Heart left ventricle (tissue), 16 donors: ENCODE data around the gene TMUB2. TPM values are rescaled to one million over a fixed set of nuclear protein-coding genes. Genes with fewer than 3 reads are reported as not detected.

Source experiments
- ATAC-seq, 4 donors: fragments of 200-7000 bp; cut with Tn5 transposase; one replicate each; pipeline ENCODE4 v1.9.1; 2020 to 2022; ENCODE audit warnings: moderate library complexity in 4 of 4, mild to moderate bottlenecking in 3 of 4, moderate number of reproducible peaks in 1 of 4
- DNase-seq, 5 donors: peaks; one replicate each; pipeline ENCODE4 v3.0.0-alpha.2; 2020
- H3K27ac ChIP-seq, 12 donors: fragments of 200-600 bp; sonication (generic) in 4 of 12; one replicate each; pipeline versions ENCODE4 v1.5.0 to v1.8.0; 2016 to 2022; ENCODE audit warnings: mild to moderate bottlenecking in 2 of 12
- H3K27me3 ChIP-seq, 9 donors: fragments of 200-600 bp; sonication (generic) in 2 of 9; one replicate each; pipeline versions ENCODE4 v1.5.1 to v1.8.0; 2016 to 2022; ENCODE audit warnings: mild to moderate bottlenecking in 3 of 9
- H3K36me3 ChIP-seq, 9 donors: fragments of 200-600 bp; sonication (generic) in 2 of 9; one replicate each; pipeline versions ENCODE4 v1.5.0 to v1.8.0; 2018 to 2022; ENCODE audit warnings: mild to moderate bottlenecking in 2 of 9
- H3K4me1 ChIP-seq, 12 donors: fragments of 200-600 bp; sonication (generic) in 4 of 12; one replicate each; pipeline versions ENCODE4 v1.5.0 to v1.8.0; 2016 to 2022; ENCODE audit warnings: mild to moderate bottlenecking in 3 of 12
- H3K4me3 ChIP-seq, 12 donors: fragments of 200-600 bp; sonication (generic) in 4 of 12; one replicate each; pipeline versions ENCODE4 v1.5.0 to v1.8.0; 2017 to 2022; ENCODE audit warnings: mild to moderate bottlenecking in 9 of 12, moderate library complexity in 4 of 12
- H3K9me3 ChIP-seq, 12 donors: fragments of 200-600 bp; sonication (generic) in 4 of 12; one replicate each; pipeline versions ENCODE4 v1.5.0 to v1.8.0; 2016 to 2022; ENCODE audit warnings: mild to moderate bottlenecking in 1 of 12
- CTCF ChIP-seq, 12 donors: fragments of 200-600 bp; sonication (generic) in 4 of 12; IDR thresholded peaks; one replicate each; pipeline versions ENCODE4 v1.5.0 to v1.8.0; 2018 to 2022; ENCODE audit warnings: antibody characterized with exemption in 12 of 12, mild to moderate bottlenecking in 5 of 12
- POLR2A ChIP-seq, 2 donors: fragments of 450-650 bp; IDR thresholded peaks; one replicate each; pipeline ENCODE4 v1.6.1; 2017; ENCODE audit warnings: antibody characterized with exemption in 2 of 2, mild to moderate bottlenecking in 2 of 2, moderate library complexity in 2 of 2
- WGBS, 4 donors: extraction: QIAGEN DNeasy Blood & Tissue Kit in 2 of 4; methylation state at CpG; one replicate each; pipeline versions ENCODE4 v1.1.5 to v1.1.7; 2013 to 2018; 5-methylcytosine and 5-hydroxymethylcytosine counted together
- intact Hi-C, 10 donors: fragments of 100-400 bp; cut with DNase I; formaldehyde crosslinking; loops; one replicate each; pipeline versions ENCODE4 v1.11.1 to v1.14.2; 2022
- polyA plus RNA-seq, 2 donors: library from polyadenylated mRNA; stranded (reverse); fragments of 200-250 nt; gene quantifications; one replicate each; pipeline ENCODE4 v1.2.3, GENCODE V29; 2013
- total RNA-seq, 9 donors: library from RNA; depleted of rRNA in 2 of 9; stranded (reverse); fragments of >200 nt in 2 of 9; fragmentation: NEBNext Ultra II Directional in 3 of 9; extraction: Animal tissue kit (Norgen Biotek cat#: 25700) in 3 of 9; gene quantifications; one replicate each; pipeline versions ENCODE4 v1.1.0 to v1.2.4, GENCODE V29; 2016 to 2023
- donor health status: ischemic (EF 13 %, LVEDD 7.1; RV severe dilation, severe dysfunction).
- donor health status: healthy with polysubstance abuse.
- donor health status: DM: no; HTN: yes; CAD: no.
- donor health status: DM: no; HTN: no; CAD: no.
- donor health status: ischemic (EF 25% LVEDD 6.9; RV normal size, moderate dysfunction).
- donor health status: ischemic (EF 25% LVEDD 5.7; RV mildly dilated, moderate dysfunction).
- donor health status: healthy.
- donor health status: DM: yes; HTN: yes; CAD: no.
- donor health status: ischemic (EF 35%, LVEDD 5.7; RV mildly dilated, moderate dysfunction).
- donor health status: nonischemic (EF 11% LVEDD 7.7; RV severe dilation, severe dysfunction).
- donor health status: DM: yes; HTN: yes; CAD: no.
- donor health status: PGD.
- donor health status: ischemic (EF 29% LVEDD 5.4; RV normal size, mild dysfunction).
- donor health status: nonischemic (EF 23%, LVEDD 6.1; RV moderate dilation, normal function).

The TMUB2 gene
- total and polyA plus RNA-seq, 11 donors = 18.8 to 37.4 (median 24.7) TPM

DNA sequence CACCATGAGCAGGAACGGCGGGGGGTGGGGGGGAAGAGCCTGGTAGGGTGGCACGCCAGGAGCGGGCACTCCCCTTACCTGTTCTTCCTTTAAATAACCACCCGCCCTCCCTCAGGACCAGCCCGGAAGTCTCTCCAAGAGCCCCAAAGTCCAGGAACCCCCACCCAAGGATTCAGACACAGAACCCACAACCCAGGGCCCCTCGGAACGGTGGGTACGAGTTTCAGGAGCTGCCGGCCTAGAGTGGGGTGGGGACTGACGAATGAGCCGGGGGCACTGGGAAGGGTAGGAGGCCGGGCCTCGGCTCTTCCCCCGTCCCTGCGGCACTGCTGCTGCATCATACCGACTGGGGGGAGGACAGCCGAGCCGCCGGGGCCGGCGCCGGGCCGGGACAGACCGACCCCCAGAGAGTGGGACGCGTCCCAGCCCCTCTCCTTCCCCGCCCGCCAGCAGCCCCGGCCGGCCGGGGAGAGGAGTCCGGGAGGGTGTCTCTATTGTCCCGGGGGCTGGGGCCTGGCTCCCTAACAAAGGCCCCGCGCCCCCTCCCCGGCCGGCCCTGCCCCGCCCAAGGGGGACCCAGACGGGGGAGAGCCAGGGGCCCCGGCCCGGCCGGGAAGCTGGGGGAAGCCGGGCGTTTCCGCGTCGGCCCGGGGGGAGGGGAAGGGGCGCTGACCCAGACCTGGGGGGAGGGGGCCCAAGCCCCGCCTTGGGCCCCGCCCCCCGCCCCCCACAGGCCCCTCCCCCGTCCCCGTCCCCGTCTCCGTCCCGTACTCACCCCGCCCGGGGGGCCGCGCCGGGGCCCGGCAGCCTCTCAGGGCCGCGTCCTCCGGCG is 12.2 kb downstream of the TMUB2 start:
- 1 to 2% (median 1%) methylated on average over 16 to 68 of the region's 68 CpGs for WGBS, 4 donors

DNA sequence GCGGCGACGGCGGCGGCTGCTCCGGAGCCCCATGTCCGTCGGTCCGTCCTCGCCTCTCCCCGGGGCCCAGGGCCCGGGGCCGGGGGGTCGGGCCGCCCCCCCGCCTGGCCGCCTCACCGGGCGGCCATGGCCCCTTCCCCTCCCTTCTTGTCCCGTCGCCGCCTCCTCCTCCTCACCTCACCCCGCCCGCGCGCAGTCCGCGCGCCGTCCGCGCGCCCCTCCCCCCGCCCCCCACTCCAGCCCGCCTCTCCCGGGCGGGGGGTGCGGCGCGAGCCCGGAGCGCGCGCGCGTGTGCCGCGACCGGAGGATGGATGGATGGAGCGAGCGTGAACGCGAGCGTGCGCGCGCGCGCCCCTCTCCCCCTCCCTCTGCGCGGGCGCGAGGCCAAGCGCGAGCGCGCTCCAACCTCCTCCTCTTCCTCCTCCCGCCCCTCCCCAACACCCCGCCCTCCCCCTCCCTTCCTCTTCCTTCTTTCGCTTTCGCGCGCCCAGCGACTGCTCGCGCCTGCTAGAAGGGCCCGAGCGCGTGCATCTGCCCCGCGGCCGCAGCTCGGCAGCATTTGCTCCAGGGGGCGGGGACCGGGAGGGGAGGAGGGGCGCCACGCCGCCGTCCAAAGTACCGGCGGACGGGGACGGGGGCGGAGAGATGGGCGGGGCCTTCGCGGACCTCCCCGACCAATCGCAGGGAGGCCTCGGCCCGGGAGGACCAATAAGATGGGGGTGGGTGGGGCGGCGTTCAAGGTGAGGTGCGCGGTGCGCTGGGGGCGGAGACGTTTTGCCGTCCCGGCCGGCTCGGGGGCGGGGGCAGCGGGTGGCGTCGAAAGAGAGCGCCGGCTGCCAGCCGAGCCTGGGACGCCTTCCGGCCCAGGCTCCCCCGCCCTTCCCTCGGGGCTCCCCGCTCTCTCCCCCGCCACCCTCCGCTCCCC is 13.0 kb downstream of the TMUB2 start, which contains the start of gene ATXN7L3:
Gene ATXN7L3, minus strand, starts transcription at position 332 of the 925 bp plus-strand sequence. CDS start 1,814 bp downstream, outside the sequence.
- intact Hi-C loops = loop anchor here in 2 of 10 donors (1.0 kb wide), 2 partner anchors 18 to 19 kb away; partner anchors contain the start of gene UBTF (in 1 of the 2)
- H3K27ac ChIP-seq = peak within 1 kb of the TSS; percentile 96 to 100 (median 98)
- peak; percentile 99 to 100 (median 100) for DNase-seq
- H3K4me1 ChIP-seq = peaks cover 0 to 40% (median 17%) of the 10 kb centered on the region in 12 donors
- WGBS, 4 donors = 0 to 1% (median 0%) methylated on average over 23 to 125 of the region's 126 CpGs
- peak; percentile 91 to 96 (median 94) for ATAC-seq
- peaks cover 0 to 28% (median 24%) of the 10 kb centered on the region in 9 donors for H3K36me3 ChIP-seq
- TF ChIP-seq CTCF (IDR thresholded peaks at IDR 0.05) (no peak), POLR2A (IDR thresholded peaks at IDR 0.05) (peak in 1 of 2 donors; percentile 35)
- no peaks in the 10 kb centered on the region for H3K27me3 ChIP-seq
- H3K4me3 ChIP-seq = peak within 1 kb of the TSS; percentile 55 to 99 (median 91)
- H3K9me3 ChIP-seq = no peaks in the 10 kb centered on the region

More for the DNA sequence above, 12.2 kb downstream of the TMUB2 start:
- H3K36me3 ChIP-seq = peaks cover 0 to 37% (median 33%) of the 10 kb centered on the region in 9 donors
- peak in 3 of 4 donors; percentile 16 to 49 (median 17) for ATAC-seq
- H3K27ac ChIP-seq = peak overlapping the region; percentile 96 to 100 (median 98)
- intact Hi-C loops = no loop called here
- peak overlapping the region; percentile 55 to 99 (median 91) for H3K4me3 ChIP-seq
- TF ChIP-seq CTCF (IDR thresholded peaks at IDR 0.05) (no peak), POLR2A (IDR thresholded peaks at IDR 0.05) (no peak)
- H3K9me3 ChIP-seq = no peaks in the 10 kb centered on the region
- peak; percentile 66 to 88 (median 76) for DNase-seq
- peaks cover 0 to 32% (median 17%) of the 10 kb centered on the region in 12 donors for H3K4me1 ChIP-seq
- no peaks in the 10 kb centered on the region for H3K27me3 ChIP-seq

- intact Hi-C loops = loop anchor here in 2 of 10 donors (1.0 kb wide), 2 partner anchors 18 to 19 kb away; partner anchors contain the start of gene UBTF (in 1 of the 2)
- whole genome bisulfite sequencing, 4 donors = 5 to 10% (median 7%) methylated on average over 25 to 36 of the region's 36 CpGs
- Histone ChIP-seq H3K36me3 (peaks cover 0 to 20% (median 16%) of the 10 kb centered on the region in 9 donors), H3K9me3 (no peaks in the 10 kb centered on the region), H3K4me3 (peak overlapping the region; percentile 42 to 99 (median 91)), H3K4me1 (peaks cover 0 to 42% (median 17%) of the 10 kb centered on the region in 12 donors), H3K27ac (peak overlapping the region; percentile 94 to 100 (median 98)), H3K27me3 (no peaks in the 10 kb centered on the region)
- DNase-seq = no peak
- ATAC-seq = peak in 3 of 4 donors; percentile 0 to 3 (median 0)
- TF ChIP-seq POLR2A (IDR thresholded peaks at IDR 0.05) (peak in 1 of 2 donors; percentile 5), CTCF (IDR thresholded peaks at IDR 0.05) (no peak)
These were observed 13.8 kb downstream of the TMUB2 start for GRCh38 chr17:44200478-44201155.
